HepG2 (cell line): ENCODE data around the gene YY1. TPM values are rescaled to one million over a fixed set of nuclear protein-coding genes. Genes with fewer than 3 reads are reported as not detected.

Experiments used
- ARID5B ChIP-seq: IDR thresholded peaks from 2 replicates; pipeline ENCODE4 v1.4.0; 2020; ENCODE audit warnings: mild to moderate bottlenecking, missing genetic modification reagents
- GPN1 ChIP-seq: sonication (generic); formaldehyde crosslinking; IDR thresholded peaks from 2 replicates; pipeline ENCODE4 v1.5.1; 2020; ENCODE audit warnings: missing genetic modification reagents, borderline replicate concordance
- HMGXB4 ChIP-seq, 2 experiments: sonication (generic) in 1 of 2; formaldehyde crosslinking in 1 of 2; IDR thresholded peaks; 2 replicates each; pipeline versions ENCODE4 v1.4.0 to v1.6.1; 2018 to 2020; ENCODE audit warnings: missing genetic modification reagents in 2 of 2, borderline replicate concordance in 1 of 2, low read depth in 1 of 2, mild to moderate bottlenecking in 1 of 2, missing biosample characterization in 1 of 2
- HOMEZ ChIP-seq: IDR thresholded peaks from 2 replicates; pipeline ENCODE4 v1.6.1; 2016; ENCODE audit warnings: low read depth
- SIX4 ChIP-seq: sonication (generic); formaldehyde crosslinking; IDR thresholded peaks from 2 replicates; pipeline ENCODE4 v1.4.0; 2020; ENCODE audit warnings: missing genetic modification reagents
- TFDP2 ChIP-seq: sonication (generic); formaldehyde crosslinking; IDR thresholded peaks from 2 replicates; pipeline ENCODE4 v1.4.0; 2020; ENCODE audit warnings: missing genetic modification reagents
- TOE1 ChIP-seq: sonication (generic); formaldehyde crosslinking; IDR thresholded peaks from 2 replicates; pipeline ENCODE4 v1.4.0; 2020; ENCODE audit warnings: mild to moderate bottlenecking, missing genetic modification reagents
- ZBTB7A ChIP-seq: sonication (generic); formaldehyde crosslinking; IDR thresholded peaks from 2 replicates; pipeline ENCODE4 v1.8.0; 2022; ENCODE audit warnings: mild to moderate bottlenecking, missing genetic modification reagents
- ZNF260 ChIP-seq: sonication (generic); formaldehyde crosslinking; IDR thresholded peaks from 2 replicates; pipeline ENCODE4 v1.4.0; 2020; ENCODE audit warnings: missing genetic modification reagents, low read depth, mild to moderate bottlenecking, borderline replicate concordance
- ZNF275 ChIP-seq: sonication (generic); formaldehyde crosslinking; IDR thresholded peaks from 2 replicates; pipeline ENCODE4 v1.8.0; 2022; ENCODE audit warnings: missing genetic modification reagents, mild to moderate bottlenecking, inconsistent platforms, borderline replicate concordance
- ZNF687 ChIP-seq: sonication (generic); formaldehyde crosslinking; IDR thresholded peaks from 2 replicates; pipeline ENCODE4 v1.5.1; 2020; ENCODE audit warnings: mild to moderate bottlenecking, missing genetic modification reagents, moderate library complexity
- ZNF792 ChIP-seq: IDR thresholded peaks from 2 replicates; pipeline ENCODE4 v1.6.1; 2016
- polyA plus RNA-seq, 8 experiments: library from polyadenylated mRNA; depleted of rRNA in 3 of 8; stranded (reverse) in 7 of 8; unstranded in 1 of 8; fragments of >200 nt; fragmentation: Illumina TruSeq in 4 of 8; extraction: Trizol in 4 of 8; gene quantifications; 2 replicates each; pipeline versions ENCODE4 v1.2.1 to v1.2.3, GENCODE V29; 2011 to 2016; ENCODE audit warnings: low read depth in 4 of 8, missing spikeins in 1 of 8, mixed read lengths in 1 of 8; ENCODE audit not compliant: insufficient read depth in 1 of 8
- total RNA-seq, 5 experiments: library from RNA; depleted of rRNA; stranded (reverse); fragments of >200 nt; fragmentation: Illumina TruSeq; extraction: Trizol; gene quantifications; 2 replicates each; pipeline ENCODE4 v1.2.3, GENCODE V29; 2016; ENCODE audit warnings: low read depth in 1 of 5

Gene YY1
- total and polyA plus RNA-seq, 2 of the 13 experiments (the other 11 are each of a cell fraction or from before 2014, with no cell fraction given), result 29.4 to 68.1 TPM

- no peak for TF ChIP-seq GPN1 (CRISPR knock-in tag)
- TF ChIP-seq ZNF792 (CRISPR knock-in tag), result no peak
- peak in 1 of 2 experiments; percentile 46; a peak in 1 of 4 replicates for TF ChIP-seq HMGXB4 (CRISPR knock-in tag; IDR thresholded peaks at IDR 0.05; ENCODE audit: borderline replicate concordance in 1 of 2, low read depth in 1 of 2)
- no peak for TF ChIP-seq TFDP2
- no peak for TF ChIP-seq SIX4 (CRISPR knock-in tag)
- TF ChIP-seq ZNF260, result no peak
- no peak for TF ChIP-seq ARID5B (CRISPR knock-in tag)
- TF ChIP-seq ZNF687, result peak; percentile 54
- no peak for TF ChIP-seq ZBTB7A (CRISPR knock-in tag)
- no peak for TF ChIP-seq HOMEZ (CRISPR knock-in tag)
- TF ChIP-seq TOE1, result no peak
- TF ChIP-seq ZNF275 (CRISPR knock-in tag), result no peak
These were observed 381 bp downstream of the YY1 start (continued) for GRCh38 chr14:100239211-100239839.
